ENCODE measurements around the gene YBEY.
A peak's percentile ranks its signal among the peaks of the same experiment; 100 is the strongest.

Gene YBEY

DNA sequence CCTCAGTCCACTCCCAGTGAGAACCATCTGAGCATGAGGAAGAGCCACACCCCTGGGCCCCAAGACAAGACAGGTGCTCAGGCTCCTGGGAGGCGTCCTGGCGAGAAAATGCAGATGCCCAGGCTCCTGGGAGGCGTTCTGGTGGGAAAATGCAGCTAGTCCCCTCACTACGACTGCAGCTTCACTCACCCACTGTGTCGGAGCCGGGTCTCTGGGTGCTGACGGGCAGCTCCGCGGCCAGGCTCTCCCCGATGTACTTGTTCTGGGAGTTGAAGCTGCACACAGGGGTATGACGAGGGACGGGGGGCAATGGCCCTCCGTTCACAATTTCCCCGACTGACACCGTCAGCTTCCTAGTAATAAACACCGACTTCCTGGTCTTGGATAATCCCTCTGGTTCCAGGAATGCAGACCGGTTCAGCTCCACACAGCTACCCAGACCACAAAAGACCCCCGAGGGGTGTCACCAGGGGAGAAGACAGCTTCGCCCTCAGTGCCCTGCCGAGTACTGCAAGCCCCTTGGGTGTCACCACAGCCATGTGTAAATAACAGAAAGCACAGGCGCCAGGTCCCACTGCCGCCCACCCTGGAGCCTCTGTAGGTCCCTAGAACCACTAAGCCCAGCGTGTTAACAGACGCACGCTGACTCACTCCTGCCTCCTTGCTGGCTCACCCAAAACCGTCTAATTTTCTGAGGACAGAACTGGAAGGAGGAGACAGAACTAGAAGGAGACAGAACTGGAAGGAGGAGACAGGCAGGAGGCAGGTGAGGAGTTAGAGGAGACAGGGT is 20.2 kb upstream of the YBEY start:
- no peak for DNase-seq

DNA sequence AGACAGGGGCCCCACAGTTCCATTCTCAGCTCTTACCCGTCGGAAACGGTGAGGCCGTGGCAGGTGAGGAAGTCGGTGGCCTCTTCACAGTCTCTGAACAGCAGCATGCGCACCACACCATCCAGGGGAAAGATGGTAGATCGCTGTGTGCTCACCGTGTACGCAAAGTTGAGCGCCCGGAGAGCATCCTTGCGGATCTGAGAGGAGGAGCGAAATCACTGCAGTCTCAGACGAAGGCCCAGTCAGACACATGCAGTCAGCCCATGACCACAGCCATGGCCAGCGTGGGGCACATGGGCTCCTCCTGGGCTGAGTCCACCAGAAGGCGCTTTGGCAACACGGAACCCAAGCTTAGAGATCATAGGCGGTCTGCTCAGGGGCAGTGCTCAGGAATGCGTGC is 19.2 kb upstream of the YBEY start:
- DNase-seq: no peak

DNA sequence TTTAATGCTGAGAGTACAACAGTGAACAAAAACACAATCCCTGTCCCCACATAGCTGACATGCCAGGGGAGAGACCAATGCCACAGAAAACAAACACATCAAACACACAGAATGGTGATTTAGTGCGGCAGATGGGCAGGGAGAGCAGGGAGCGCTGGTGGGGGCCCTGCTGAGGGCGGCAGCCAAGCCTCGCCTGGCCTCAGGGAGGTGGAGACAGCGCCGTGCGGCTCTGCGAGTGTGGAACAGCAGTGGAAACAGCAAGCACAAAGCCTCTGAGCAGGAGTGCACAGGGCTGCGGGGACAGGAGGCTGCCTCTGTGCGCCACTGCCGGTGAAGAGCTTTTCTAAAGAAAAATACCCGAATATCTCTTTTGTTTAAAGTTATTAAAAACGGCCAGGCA is 17.8 kb upstream of the YBEY start:
- no peak for DNase-seq

DNA sequence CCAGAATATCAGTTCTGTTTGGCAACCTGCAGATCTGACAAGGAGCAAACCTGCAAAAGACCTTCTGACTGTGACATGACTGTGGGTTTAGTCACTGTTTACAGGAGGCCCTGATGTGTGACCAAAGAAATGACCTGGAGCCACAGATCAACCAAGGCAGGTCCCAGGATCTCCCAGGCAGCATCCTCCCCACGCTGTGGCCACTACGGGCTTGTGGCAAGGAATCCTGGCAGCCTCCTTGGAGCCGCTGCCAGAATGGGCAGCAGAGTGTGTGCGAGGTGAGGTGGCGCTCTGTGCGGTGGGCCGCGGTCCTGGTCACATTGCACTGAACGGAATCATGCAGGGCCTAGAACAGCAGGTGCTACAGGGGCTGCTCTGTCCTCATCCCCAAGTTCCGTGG is 16.7 kb upstream of the YBEY start:
- no peak for DNase-seq

DNA sequence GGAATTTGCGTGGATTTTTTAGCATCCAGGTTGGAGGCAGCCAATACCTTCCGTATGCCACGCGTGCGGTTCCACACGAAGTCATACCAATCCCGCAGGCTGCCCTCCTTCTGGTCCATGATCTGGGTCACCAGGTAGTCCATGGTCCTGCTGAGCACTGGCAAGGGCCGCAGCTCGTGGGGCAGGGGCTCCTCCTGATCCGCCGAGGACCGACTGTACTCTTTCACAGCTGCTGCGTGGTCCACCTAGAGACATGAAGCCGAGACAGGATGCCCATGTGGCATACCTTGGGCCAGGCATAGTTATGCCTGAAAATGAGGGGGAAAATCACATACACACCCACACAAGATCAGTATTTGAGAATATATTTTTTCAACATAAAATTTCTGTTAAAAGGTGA is 12.8 kb upstream of the YBEY start:
- no peak for DNase-seq

DNA sequence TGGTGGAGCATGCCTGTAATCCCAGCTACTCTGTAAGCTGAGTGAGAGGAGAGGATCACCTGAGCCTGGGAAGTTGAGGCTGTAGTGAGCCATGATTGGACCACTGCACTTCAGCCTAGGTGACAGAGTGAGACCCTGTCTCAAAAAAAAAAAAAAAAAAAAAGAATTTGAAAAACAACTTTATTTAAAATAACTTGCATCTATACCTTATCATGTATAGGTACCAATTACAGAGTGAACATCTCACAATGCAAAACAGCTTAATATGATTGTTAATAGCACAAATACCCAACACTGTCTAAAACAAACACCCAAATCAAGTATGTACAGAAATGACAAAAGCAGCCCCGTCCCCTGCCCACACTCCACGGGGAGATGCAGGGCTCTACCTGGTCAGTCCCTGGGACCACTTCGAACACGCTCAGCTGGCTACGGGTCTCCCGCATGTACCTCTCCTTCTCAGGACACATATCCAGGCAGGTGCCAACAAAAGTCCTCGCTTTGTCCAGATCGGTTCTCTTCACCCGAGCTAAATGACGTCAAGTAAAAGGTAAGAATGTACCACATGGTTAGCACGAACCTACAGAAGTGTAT is 11.2 kb upstream of the YBEY start:
- DNase-seq: no peak

DNA sequence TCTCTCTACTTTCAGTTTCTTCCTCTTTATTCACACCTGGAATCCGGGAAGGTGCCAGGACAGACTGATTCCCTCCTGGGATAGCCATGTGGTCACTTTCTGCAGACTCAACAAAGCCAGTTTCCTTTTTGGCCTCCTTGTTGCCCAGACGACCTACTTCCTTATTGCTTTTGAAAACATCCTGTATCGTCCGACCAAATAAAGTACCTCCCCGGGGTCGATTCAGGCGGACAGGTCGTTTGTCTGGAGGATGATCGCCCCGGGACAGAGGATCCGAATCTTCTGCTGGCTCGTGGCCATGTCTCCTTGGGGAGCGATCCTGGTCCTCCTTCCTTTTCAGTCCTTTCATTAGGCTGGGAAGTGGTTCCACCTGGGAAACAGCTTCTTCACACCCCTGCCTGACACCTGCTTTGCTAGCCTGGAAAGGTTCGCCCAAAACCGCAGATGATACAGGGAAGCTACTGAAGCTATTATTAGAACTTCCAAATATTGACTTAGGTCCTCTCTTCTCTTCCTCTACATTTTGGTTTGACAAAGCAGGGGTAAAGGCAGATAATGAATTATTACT is 2.0 kb upstream of the YBEY start:
- no peak for DNase-seq

DNA sequence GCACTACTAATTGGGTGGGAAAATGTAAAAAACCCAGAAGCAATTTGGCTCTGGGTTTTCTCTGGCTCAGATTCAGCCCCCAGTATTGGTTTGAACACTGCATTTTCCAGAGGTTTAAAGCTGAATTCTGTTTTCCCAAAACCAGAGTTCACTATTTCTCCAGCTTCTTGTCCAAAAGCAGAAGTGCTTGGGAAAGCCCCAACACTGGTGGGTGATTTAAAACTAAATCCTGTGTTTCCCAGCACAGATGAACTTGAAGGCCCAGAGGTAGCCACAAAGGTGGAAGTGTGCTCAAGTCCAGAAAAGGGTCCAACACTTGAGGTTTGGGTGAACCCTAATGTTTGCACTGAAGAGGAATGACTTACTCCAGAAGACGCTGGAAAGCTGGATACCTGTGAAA is 1.4 kb upstream of the YBEY start:
- no peak for DNase-seq

DNA sequence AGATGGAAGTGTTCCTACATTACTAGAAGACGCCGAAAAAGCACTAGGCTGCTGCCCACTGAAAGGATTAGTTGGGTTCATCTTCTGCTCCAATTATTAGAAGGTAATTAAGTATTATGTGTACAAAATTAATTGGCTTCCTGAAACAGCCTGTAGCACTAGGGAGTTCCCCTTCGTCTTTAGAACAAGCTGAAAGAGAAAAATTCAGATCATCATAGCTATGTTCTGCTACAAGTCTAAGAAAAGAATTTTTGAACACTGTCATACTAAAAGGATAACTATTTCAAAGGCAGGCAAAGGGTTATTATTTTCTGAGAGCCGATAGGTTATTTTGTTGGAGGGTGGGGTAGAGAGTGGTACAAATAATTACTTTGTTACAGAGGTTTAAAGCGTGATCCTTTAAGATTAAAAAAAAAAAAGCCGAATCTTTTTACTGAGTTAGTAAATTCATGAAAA is 908 bp upstream of the YBEY start, which contains the start of gene MCM3AP:
Gene MCM3AP (minus strand): TSS at position 406 of the 456 bp plus-strand sequence. CDS start 325 bp downstream, at position 81.
- DNase-seq: no peak

DNA sequence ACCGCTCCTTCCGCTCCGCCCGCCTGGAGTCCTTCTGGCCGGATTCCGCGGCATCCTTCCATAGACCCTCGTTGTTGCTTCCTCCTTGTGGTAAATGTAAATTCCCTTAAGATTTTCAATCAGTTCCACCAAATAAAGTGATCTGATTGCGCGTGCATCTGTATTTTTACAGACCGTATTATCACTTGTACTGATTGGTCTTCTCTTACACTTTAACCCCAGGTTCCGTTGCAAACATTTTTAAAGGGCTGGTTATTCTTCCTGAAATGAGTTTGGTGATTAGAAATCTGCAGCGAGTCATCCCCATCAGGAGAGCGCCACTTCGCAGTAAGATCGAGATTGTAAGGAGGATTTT is 483 bp downstream of the YBEY start:
- DNase-seq: no peak

DNA sequence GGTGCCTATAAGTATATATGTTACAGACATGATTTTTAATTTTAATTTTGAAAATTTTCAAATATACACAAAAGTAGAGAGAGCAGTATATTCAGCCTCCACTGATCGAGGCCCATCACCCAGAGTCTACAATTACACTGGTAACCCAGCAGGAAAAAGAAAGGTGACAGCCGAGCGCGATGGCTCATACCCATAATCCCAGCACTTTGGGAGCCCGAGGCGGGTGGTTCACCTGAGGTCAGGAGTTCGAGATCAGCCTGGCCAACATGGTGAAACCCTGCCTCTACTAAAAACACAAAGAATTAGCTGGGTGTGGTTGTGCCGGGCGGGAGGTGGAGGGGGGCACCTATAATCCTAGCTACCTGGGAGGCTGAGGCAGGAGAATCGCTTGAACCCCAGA is 1.4 kb downstream of the YBEY start:
- no peak for DNase-seq

DNA sequence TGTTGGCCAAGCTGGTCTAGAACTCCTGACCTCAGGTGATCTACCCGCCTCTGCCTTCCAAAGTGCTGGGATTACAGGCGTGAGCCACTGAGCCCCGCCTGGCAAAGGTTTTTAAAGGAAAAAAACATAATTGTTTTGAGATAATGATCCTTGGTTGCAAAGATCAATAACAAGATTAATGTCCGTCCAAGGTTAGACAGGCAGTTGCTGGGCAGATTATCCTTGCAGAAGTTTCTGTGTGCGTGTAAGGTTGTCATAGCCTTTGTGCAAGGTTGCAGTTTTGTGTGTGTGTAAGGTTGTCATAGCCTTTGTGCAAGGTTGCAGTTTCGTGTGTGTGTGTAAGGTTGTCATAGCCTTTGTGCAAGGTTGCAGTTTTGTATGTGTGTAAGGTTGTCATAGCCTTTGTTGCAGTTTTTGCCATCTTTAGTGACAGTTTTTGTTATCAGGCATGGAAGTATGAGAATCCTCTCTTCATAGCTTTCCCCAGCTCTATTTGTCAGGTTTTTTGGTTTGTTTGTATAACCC is 3.6 kb downstream of the YBEY start:
- DNase-seq: no peak

DNA sequence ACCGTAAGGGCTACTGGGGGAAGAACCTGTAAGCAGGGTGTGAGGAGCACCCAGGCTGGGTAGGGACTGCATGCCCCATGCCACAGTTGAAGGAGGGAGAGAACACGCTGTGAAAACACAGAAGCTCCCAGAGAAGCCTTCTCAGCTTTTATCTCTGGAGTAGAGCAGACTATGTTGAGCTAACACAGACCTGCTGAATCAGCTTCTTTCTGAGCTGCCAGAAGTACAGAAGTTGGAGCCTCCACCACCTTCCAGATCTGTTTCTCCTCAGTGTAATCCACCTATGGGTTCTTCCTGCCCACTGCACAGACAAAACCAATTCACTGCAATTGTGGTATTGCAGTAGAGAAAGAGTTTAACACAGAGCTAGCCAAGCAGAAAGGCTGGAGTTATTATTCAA is 5.4 kb downstream of the YBEY start:
- DNase-seq: no peak

DNA sequence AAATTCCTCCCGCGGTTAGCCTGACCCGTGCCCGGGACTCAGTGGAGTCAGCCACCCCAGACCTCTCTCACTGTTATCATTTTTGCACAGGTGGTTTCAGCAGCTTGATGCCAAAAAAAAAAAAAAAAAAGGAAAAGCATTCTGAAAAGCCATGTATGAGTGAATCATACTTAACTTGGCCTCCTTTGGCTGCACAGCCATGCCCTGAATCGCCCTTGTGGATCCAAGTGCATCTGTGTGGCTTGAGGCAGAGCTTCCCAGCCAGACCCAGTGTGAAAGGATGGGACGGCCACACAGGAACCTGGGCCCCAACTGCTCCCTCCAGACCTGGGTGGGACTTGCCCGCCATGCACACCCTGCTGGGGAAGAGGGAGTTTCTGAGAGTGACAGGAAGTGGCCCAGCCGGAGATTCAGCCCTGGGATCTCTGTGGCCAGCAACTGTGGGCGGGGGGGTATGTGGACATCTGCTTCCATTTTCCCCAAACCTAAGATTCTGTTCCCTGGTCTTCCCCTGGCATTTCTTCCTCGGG is 8.6 kb downstream of the YBEY start:
- no peak for DNase-seq

DNA sequence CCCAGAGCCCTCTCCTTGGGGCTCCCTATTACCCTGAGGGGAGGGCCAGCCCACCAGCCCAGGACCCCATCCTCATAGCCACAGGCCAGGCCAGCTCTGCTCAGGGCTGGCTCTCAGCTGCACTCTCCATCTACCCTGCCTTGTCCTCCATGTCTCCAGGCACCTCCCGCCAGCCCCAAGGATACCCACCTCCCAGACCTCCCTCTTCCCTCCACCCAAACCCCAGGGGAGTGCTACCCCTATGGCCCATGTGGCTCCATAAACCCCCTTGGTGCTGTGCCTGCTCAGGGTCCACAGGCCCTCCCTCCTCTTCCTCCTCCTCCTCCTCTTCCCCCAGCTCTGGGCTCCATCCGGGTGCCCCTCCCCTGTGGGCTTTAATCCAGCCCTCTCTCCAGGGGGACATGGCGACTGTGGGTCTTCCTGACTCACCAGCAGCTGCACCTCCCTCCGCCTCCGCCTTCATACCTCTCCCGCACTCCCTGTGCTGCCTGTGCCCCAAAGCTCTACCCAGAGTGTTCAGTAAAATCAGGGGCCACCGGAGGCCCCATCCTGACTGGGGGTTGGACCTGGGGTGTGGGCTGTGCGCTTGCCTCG is 9.1 kb downstream of the YBEY start:
- DNase-seq: no peak

DNA sequence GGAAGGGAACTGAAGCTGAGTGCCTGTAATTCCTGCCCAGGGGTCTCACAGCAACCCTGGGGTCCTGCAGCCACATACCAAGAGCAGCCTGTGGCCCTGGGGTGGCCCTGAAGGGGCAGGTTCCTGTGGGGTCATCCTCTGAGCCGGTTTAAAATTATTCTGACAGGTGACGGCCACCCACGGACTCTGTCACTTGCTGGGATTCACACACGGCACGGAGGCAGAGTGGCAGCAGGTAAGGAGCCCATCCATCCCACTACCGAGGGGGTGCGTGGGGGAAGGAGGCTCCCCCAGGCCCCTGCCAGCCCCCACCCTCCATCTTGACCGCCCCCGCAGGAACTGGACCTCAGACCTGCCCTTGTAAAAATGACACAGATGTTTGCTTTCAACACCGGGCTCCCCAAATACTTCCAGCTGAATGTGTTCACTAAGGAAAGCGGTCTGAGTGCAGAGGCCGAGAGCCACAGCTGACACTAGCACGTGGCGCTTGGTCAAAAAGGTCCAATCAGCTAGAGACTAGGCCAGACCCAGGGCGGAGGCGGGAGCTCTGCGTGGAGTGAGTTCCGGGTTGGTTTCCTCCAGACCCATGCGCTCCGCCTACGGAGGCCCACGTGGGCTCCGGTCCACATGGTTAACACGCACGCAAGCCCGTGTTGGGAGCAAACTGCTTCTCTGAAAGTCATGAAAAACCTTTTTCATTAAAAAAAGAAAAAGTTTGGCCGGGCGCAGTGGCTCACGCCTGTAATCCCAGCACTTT is 10.0 kb downstream of the YBEY start:
- peak; percentile 65 for DNase-seq

DNA sequence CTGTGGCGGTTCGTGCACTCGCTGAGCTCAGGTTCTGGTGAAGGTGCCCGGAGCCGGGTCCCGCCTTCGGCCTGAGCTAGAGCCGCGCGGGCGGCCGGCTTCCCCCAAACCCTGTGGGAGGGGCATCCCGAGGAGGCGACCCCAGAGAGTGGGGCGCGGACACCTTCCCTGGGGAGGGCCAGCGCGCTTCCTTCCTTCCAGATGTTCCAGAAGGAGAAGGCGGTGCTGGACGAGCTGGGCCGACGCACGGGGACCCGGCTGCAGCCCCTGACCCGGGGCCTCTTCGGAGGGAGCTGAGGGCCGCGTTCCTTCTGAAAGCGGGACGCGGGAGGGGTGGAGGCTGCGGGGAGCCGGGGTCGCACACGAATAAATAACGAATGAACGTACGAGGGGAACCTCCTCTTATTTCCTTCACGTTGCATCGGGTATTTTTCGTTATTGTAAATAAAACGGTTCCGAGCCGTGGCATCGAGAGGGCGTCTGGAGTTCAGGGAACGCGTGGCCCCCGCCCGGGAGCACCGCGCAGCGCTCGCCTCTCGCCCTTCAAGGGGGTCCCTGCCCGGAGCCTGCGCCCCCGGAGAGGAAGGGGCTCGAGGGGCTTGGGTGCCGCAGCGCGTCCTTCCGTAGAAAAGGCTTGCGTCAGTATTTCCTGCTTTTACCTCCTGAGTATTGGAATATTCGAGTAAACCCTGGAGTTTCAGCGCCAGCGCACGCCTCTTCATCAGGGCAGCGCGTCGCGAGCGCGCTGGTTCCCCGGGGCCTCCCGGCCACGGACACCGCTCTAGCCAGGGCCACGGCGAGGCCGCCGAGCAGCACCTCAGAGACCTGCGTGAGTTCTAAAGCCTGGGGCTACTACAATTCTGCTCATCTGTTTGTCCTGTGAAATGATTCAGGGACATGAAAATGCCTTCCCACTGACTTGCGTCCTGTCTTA is 11.5 kb downstream of the YBEY start:
- DNase-seq: no peak

DNA sequence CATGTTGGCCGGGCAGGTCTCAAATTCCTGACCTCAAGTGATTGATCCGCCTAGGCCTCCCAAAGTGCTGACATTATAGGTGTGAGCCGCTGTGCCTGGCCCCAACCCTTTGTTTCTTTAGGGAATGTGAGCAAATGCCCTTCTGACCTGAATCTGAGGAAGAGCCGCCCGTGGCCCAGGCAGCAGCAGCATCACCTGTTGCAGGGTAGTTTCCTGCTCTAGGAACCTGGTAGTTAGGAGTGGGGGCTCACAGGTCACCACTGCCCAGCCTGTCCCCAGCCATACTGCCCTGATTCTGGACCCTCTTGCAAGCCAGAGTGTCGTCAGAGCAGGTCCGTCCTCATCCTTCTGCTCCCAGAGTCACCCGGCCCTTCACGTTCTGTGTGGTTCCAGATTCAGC is 13.0 kb downstream of the YBEY start:
- no peak for DNase-seq

DNA sequence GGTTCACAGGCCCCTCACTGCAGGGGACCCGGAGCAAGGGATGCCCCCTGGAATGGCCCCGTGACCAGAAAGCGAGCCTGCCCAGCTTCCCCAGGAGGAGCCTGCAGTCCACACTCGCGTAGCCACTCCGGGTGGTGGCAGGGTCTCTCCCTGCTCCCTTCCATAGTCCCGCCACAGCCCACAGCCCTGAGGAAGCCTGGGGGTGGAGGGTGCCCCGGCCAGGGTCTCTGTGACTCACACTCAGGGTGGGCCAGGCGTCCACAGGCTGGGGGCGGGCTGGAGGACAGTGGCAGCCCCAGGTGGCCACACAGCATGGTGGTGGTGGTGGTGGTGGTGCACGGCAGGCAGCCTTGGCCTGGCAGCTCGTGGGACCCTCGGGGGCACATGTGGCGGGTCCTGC is 15.6 kb downstream of the YBEY start:
- DNase-seq: no peak

DNA sequence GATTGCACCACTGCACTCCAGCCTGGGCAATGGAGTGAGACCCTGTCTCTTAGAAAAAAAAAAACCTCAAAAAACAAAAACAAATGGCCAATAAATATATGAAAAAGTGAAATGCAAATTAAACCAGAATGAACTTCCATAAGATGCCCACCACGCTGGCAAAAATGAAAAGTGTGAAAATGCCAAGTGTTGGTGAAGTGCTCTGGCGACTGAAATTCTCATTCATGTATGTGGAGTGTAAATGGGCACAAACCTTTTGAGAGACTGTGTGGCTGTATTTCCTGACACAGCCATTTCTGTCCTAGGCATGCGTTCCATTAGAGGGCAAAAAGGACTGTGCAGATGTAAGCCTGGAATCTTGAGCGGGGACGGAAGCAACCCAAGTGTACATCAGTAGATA is 18.3 kb downstream of the YBEY start:
- no peak for DNase-seq

DNA sequence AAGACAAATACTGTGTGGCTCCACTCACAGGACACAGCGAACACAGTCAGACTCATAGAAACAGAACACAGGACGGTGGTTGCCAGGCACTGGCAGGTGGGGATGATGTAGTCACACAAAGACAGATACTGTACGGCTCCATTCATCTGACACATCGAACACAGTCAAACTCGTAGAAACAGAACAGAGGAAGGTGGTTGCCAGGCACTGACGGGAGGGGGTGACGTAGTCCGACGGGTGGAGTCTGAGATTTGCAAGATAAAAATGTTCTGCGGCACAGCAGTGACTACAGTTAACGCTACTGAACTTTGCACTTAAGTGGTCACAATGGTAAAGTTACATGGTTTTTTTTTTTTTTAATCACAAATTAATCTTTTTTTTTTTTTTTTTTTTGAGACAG is 18.8 kb downstream of the YBEY start:
- DNase-seq: no peak

DNA sequence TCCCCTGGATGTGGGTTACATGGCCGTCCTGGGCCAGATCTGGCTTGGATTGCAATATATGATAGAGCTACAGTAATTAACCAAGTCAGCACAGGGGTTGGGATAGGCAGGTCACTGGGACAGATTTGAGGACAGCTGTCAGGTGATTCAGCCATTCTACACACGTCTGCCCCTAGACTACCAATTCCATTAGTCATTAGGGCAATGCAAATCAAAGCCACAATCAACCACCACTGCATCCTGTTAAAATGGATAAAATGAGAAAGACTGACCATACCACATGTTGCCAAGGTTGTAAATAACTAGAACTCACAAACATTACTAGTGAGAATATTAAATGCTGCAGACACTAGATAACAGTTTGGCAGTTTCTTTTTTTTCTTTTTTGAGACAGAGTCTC is 21.5 kb downstream of the YBEY start:
- no peak for DNase-seq

All from stimulated activated CD4-positive, alpha-beta T cell treated with anti-CD3 and anti-CD28 coated beads, Interleukin-1b, Interleukin-23, amount 100 ng/mL, for 48 hours (primary cell).